Measurements from ENCODE around the gene PPP1R17. TPM values are rescaled to one million over a fixed set of nuclear protein-coding genes. Genes with fewer than 3 reads are reported as not detected.

PPP1R17 gene
- total RNA-seq, 1 experiment from 2014 or later = 2.6 TPM

DNA sequence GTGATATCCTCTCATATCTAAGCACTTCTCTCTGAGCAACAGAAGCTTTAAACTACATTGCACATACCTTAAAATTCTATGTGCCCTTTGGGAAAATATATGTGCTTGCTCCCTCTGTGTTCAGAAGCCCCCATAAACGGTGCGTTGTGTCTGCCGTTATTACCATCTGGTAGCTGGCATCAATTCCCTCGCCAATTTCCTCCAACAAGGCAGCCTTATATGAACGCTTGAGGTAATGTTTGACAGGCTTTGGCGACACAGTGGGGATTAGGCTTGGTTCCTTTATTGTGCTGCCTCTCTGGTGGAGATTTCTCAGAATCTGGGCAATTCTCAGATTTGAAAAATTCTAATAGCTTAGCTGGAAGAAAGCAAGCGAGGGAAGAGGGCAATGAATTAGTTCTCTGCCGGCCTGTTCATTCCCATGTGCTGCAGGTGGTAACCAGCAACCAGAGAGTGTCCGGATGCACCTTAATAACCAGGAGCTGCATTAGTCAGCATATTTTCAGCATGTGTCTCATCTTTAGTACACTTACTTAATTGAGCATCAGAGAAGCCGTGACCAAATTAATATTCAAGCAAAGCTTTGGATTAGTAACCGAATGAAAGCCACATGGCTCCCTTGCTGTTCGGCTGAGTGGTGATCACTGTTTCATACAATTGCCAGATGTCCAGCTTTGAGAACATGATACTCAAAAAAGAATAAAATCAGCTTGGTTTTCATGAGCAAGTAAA, 7.3 kb upstream of the PPP1R17 start:
- H3K27ac Mint-ChIP-seq = no peak overlapping the region
- POLR2A ChIA-PET = no interaction called here
- peaks cover 10% of the 10 kb centered on the region for H3K27me3 Mint-ChIP-seq (ENCODE audit: low read depth)
- no peaks in the 10 kb centered on the region for H3K36me3 Mint-ChIP-seq
- ATAC-seq (no peak), DNase-seq (ENCODE audit: low spot score) (no peak)
- TF ChIP-seq FOXK1 (CRISPR knock-in tag; IDR thresholded peaks at IDR 0.05) (no peak), GTF2I (CRISPR knock-in tag; conservative IDR thresholded peaks at IDR 0.05) (no peak), ZNF232 (CRISPR knock-in tag; IDR thresholded peaks at IDR 0.05) (no peak), E2F5 (CRISPR knock-in tag; IDR thresholded peaks at IDR 0.05) (no peak), SMAD3 (CRISPR knock-in tag; IDR thresholded peaks at IDR 0.05; ENCODE audit: borderline replicate concordance) (no peak)
- CTCF ChIA-PET = interaction anchor here (1.5 kb wide), 1 partner anchor 16 kb away, joined by 5 read pairs; no protein-coding TSS in a partner anchor
- no peak overlapping the region for H3K4me3 Mint-ChIP-seq
- H3K9me3 Mint-ChIP-seq = no peaks in the 10 kb centered on the region
- peaks cover 14% of the 10 kb centered on the region for H3K4me1 Mint-ChIP-seq

DNA sequence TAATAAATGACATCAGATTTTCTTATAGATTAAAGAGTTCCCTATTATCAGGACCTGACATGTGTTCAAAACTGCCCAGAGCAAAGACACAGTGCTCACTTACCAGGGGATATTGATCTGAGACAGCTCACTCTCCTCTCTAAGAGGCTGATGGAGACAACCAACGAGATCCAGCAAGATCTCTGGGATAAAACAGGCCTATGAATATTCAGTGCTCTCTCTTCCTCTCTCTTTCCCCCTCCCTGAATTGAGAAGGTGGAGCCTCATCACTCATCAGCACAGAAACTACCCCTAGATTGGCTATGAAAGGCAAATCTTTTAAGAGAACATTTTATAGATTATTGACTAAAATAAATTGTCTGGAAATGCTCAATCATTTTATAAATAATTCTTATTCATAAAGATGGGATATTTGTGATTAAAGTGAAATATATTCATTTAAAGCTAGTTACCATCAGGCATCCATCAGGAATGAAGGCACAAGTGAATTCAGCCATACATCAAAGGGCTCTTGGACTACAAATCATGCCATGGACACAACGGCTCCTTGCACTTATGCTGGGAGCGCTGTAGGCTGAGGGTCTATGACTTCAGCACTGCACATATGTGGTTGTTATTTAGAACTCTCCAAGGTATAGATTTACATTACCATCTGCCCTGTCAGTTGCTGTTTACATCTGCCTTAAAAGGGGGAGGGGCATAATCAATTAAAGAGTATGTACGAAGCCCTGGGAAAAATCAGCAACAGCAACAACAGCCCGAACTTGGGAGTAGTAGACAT, 3.4 kb upstream of the PPP1R17 start:
- no peak overlapping the region for H3K27ac Mint-ChIP-seq
- ATAC-seq = peak; percentile 55; the same call in 1 of the 2 replicates
- POLR2A ChIA-PET = no interaction called here

More for the DNA sequence above, 3.4 kb upstream of the PPP1R17 start:
- H3K27me3 Mint-ChIP-seq (ENCODE audit: low read depth) = peaks cover 13% of the 10 kb centered on the region
- DNase-seq (ENCODE audit: low spot score) = no peak
- H3K4me3 Mint-ChIP-seq = no peak overlapping the region
- H3K4me1 Mint-ChIP-seq = peaks cover 34% of the 10 kb centered on the region
- no peaks in the 10 kb centered on the region for H3K36me3 Mint-ChIP-seq
- H3K9me3 Mint-ChIP-seq = peaks cover 6% of the 10 kb centered on the region
- no peak for TF ChIP-seq ZNF416 (CRISPR knock-in tag; IDR thresholded peaks at IDR 0.05)
- TF ChIP-seq ZNF425 (CRISPR knock-in tag; conservative IDR thresholded peaks at IDR 0.05) = no peak
- TF ChIP-seq SMAD4 (CRISPR knock-in tag; IDR thresholded peaks at IDR 0.05) = no peak
- TF ChIP-seq ZMAT4 (CRISPR knock-in tag; IDR thresholded peaks at IDR 0.05) = no peak
- no peak for TF ChIP-seq PRRX2 (CRISPR knock-in tag; IDR thresholded peaks at IDR 0.05)
- no peak for TF ChIP-seq SMAD3 (CRISPR knock-in tag; IDR thresholded peaks at IDR 0.05; ENCODE audit: borderline replicate concordance)
- TF ChIP-seq ZNF121 (CRISPR knock-in tag; IDR thresholded peaks at IDR 0.05) = no peak
- TF ChIP-seq RORB (CRISPR knock-in tag; IDR thresholded peaks at IDR 0.05) = no peak
- TF ChIP-seq, protein P1, sequence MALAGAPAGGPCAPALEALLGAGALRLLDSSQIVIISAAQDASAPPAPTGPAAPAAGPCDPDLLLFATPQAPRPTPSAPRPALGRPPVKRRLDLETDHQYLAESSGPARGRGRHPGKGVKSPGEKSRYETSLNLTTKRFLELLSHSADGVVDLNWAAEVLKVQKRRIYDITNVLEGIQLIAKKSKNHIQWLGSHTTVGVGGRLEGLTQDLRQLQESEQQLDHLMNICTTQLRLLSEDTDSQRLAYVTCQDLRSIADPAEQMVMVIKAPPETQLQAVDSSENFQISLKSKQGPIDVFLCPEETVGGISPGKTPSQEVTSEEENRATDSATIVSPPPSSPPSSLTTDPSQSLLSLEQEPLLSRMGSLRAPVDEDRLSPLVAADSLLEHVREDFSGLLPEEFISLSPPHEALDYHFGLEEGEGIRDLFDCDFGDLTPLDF (CRISPR knock-in tag; IDR thresholded peaks at IDR 0.05) = no peak
- TF ChIP-seq GTF2I (CRISPR knock-in tag; conservative IDR thresholded peaks at IDR 0.05) = no peak
- no peak for TF ChIP-seq ZNF281 (CRISPR knock-in tag; IDR thresholded peaks at IDR 0.05)
- TF ChIP-seq, protein P2, sequence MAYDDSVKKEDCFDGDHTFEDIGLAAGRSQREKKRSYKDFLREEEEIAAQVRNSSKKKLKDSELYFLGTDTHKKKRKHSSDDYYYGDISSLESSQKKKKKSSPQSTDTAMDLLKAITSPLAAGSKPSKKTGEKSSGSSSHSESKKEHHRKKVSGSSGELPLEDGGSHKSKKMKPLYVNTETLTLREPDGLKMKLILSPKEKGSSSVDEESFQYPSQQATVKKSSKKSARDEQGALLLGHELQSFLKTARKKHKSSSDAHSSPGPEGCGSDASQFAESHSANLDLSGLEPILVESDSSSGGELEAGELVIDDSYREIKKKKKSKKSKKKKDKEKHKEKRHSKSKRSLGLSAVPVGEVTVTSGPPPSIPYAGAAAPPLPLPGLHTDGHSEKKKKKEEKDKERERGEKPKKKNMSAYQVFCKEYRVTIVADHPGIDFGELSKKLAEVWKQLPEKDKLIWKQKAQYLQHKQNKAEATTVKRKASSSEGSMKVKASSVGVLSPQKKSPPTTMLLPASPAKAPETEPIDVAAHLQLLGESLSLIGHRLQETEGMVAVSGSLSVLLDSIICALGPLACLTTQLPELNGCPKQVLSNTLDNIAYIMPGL (CRISPR knock-in tag; IDR thresholded peaks at IDR 0.05) = no peak
- CTCF ChIA-PET = no interaction called here

Measured in WTC11 (cell line).